Heart right ventricle (tissue), 16 donors: ENCODE results near the gene PUSL1. TPM values are rescaled to one million over a fixed set of nuclear protein-coding genes. Genes with fewer than 3 reads are reported as not detected.
A peak's percentile ranks its signal among the peaks of the same experiment; 100 is the strongest.

Source experiments
- ATAC-seq, 8 donors: fragments of 200-7000 bp; cut with Tn5 transposase; one replicate each; pipeline ENCODE4 v1.9.1; 2020; ENCODE audit warnings: mild to moderate bottlenecking in 8 of 8, moderate library complexity in 8 of 8, moderate number of reproducible peaks in 1 of 8
- DNase-seq, 2 donors: peaks; one replicate each; pipeline ENCODE4 v3.0.0-alpha.2; 2020
- H3K27ac ChIP-seq, 10 donors: fragments of 200-600 bp; sonication (generic) in 2 of 10; one replicate each; pipeline versions ENCODE4 v1.5.0 to v1.8.0; 2020 to 2022; ENCODE audit warnings: mild to moderate bottlenecking in 3 of 10
- H3K27me3 ChIP-seq, 7 donors: fragments of 200-600 bp; one replicate each; pipeline ENCODE4 v1.8.0; 2021 to 2022; ENCODE audit warnings: mild to moderate bottlenecking in 2 of 7
- H3K36me3 ChIP-seq, 9 donors: fragments of 200-600 bp; sonication (generic) in 1 of 9; one replicate each; pipeline versions ENCODE4 v1.5.0 to v1.8.0; 2020 to 2022; ENCODE audit warnings: mild to moderate bottlenecking in 2 of 9
- H3K4me1 ChIP-seq, 9 donors: fragments of 200-600 bp; sonication (generic) in 1 of 9; one replicate each; pipeline versions ENCODE4 v1.5.0 to v1.8.0; 2020 to 2022; ENCODE audit warnings: mild to moderate bottlenecking in 4 of 9
- H3K4me3 ChIP-seq, 10 donors: fragments of 200-600 bp; sonication (generic) in 2 of 10; one replicate each; pipeline versions ENCODE4 v1.5.0 to v1.8.0; 2020 to 2022; ENCODE audit warnings: mild to moderate bottlenecking in 7 of 10, moderate library complexity in 2 of 10
- H3K9me3 ChIP-seq, 11 donors: fragments of 200-600 bp in 10 of 11; sonication (generic) in 2 of 11; one replicate each; pipeline versions ENCODE4 v1.5.0 to v1.8.0; 2013 to 2022; ENCODE audit warnings: mild to moderate bottlenecking in 2 of 11, control low read depth in 1 of 11, moderate library complexity in 1 of 11
- CTCF ChIP-seq, 9 donors: fragments of 200-600 bp; sonication (generic) in 2 of 9; IDR thresholded peaks; one replicate each; pipeline versions ENCODE4 v1.5.0 to v1.8.0; 2021 to 2022; ENCODE audit warnings: antibody characterized with exemption in 9 of 9, mild to moderate bottlenecking in 5 of 9, moderate library complexity in 1 of 9
- WGBS, 2 donors: extraction: QIAGEN DNeasy Blood & Tissue Kit; methylation state at CpG; one replicate each; pipeline ENCODE4 v1.1.7; 2013; ENCODE audit warnings: inconsistent platforms in 1 of 2; 5-methylcytosine and 5-hydroxymethylcytosine counted together
- intact Hi-C, 10 donors: fragments of 100-400 bp; cut with DNase I; formaldehyde crosslinking; loops; one replicate each; pipeline versions ENCODE4 v1.11.1 to v1.14.2; 2022
- polyA plus RNA-seq, 2 donors: library from polyadenylated mRNA; stranded (reverse); fragments of 200-250 nt; gene quantifications; one replicate each; pipeline ENCODE4 v1.2.3, GENCODE V29; 2013
- total RNA-seq, 10 donors: library from RNA; stranded (reverse); fragmentation: NEBNext Ultra II Directional in 3 of 10; extraction: Animal tissue kit (Norgen Biotek cat#: 25700) in 3 of 10; gene quantifications; one replicate each; pipeline versions ENCODE4 v1.2.1 to v1.2.4, GENCODE V29; 2021 to 2023
- donor health status: Arrhythmogenic right ventricular cardiomyopathy.
- donor health status: ischemic (EF 13 %, LVEDD 7.1; RV severe dilation, severe dysfunction).
- donor health status: healthy with polysubstance abuse.
- donor health status: DM: no; HTN: yes; CAD: no.
- donor health status: DM: no; HTN: no; CAD: no.
- donor health status: ischemic (EF 25% LVEDD 6.9; RV normal size, moderate dysfunction).
- donor health status: ischemic (EF 25% LVEDD 5.7; RV mildly dilated, moderate dysfunction).
- donor health status: healthy.
- donor health status: DM: yes; HTN: yes; CAD: no.
- donor health status: Ischemic cardiomyopathy.
- donor health status: ischemic (EF 35%, LVEDD 5.7; RV mildly dilated, moderate dysfunction).
- donor health status: nonischemic (EF 11% LVEDD 7.7; RV severe dilation, severe dysfunction).
- donor health status: DM: yes; HTN: yes; CAD: no.
- donor health status: PGD.
- donor health status: ischemic (EF 29% LVEDD 5.4; RV normal size, mild dysfunction).
- donor health status: nonischemic (EF 23%, LVEDD 6.1; RV moderate dilation, normal function).

The PUSL1 gene
- total and polyA plus RNA-seq, 12 donors, result 5.6 to 17.8 (median 9.1) TPM

- no peak overlapping the region for H3K27ac ChIP-seq
- TF ChIP-seq CTCF (IDR thresholded peaks at IDR 0.05), result no peak
- H3K9me3 ChIP-seq, result no peaks in the 10 kb centered on the region
- H3K27me3 ChIP-seq, result no peaks in the 10 kb centered on the region
- 76 to 85% methylated on average over 18 of the region's 18 CpGs for WGBS, 2 donors
- intact Hi-C loops, result no loop called here
- DNase-seq, result no peak
- ATAC-seq, result no peak
- H3K36me3 ChIP-seq, result peaks cover 0 to 40% (median 9%) of the 10 kb centered on the region in 9 donors
- no peak overlapping the region for H3K4me3 ChIP-seq
- H3K4me1 ChIP-seq, result peaks cover 23 to 45% (median 40%) of the 10 kb centered on the region in 9 donors
Observed at GRCh38 chr1:1342584-1343115, 34.3 kb downstream of the PUSL1 start.

- H3K36me3 ChIP-seq, result peaks cover 0 to 27% (median 7%) of the 10 kb centered on the region in 9 donors
- ATAC-seq, result peak in 2 of 8 donors; percentile 4
- no peak for DNase-seq
- H3K9me3 ChIP-seq, result no peaks in the 10 kb centered on the region
- TF ChIP-seq CTCF (IDR thresholded peaks at IDR 0.05), result no peak
- H3K4me1 ChIP-seq, result peaks cover 27 to 54% (median 47%) of the 10 kb centered on the region in 9 donors
- peak overlapping the region in 3 of 10 donors; percentile 16 to 50 (median 36) for H3K27ac ChIP-seq
- WGBS, 2 donors, result 85 to 87% methylated on average over 24 of the region's 24 CpGs
- H3K27me3 ChIP-seq, result no peaks in the 10 kb centered on the region
- intact Hi-C loops, result no loop called here
- no peak overlapping the region for H3K4me3 ChIP-seq
Observed at GRCh38 chr1:1343811-1344421, 35.5 kb downstream of the PUSL1 start.

GRCh38 chr1:1344655-1345361 is 36.4 kb downstream of the PUSL1 start:
- H3K27ac ChIP-seq, result peak overlapping the region in 3 of 10 donors; percentile 7 to 50 (median 36)
- peak in 1 of 8 donors; percentile 0 for ATAC-seq

More at GRCh38 chr1:1344655-1345361, 36.4 kb downstream of the PUSL1 start:
- 73 to 82% methylated on average over 15 of the region's 15 CpGs for WGBS, 2 donors
- peak in 7 of 9 donors; percentile 9 to 32 (median 17) for TF ChIP-seq CTCF (IDR thresholded peaks at IDR 0.05)
- no peaks in the 10 kb centered on the region for H3K27me3 ChIP-seq
- intact Hi-C loops, result loop anchor here in 2 of 10 donors (5.0 kb wide), 1 partner anchor 38 kb away; the partner anchor contains the start of genes ACAP3 (in 2 of the 2) and PUSL1 (in 2 of the 2)
- H3K9me3 ChIP-seq, result no peaks in the 10 kb centered on the region
- DNase-seq, result no peak
- H3K36me3 ChIP-seq, result peaks cover 0 to 19% (median 5%) of the 10 kb centered on the region in 9 donors
- peaks cover 27 to 54% (median 47%) of the 10 kb centered on the region in 9 donors for H3K4me1 ChIP-seq
- no peak overlapping the region for H3K4me3 ChIP-seq
